Measurements from ENCODE around the gene DDX31.

The DDX31 gene

DNA sequence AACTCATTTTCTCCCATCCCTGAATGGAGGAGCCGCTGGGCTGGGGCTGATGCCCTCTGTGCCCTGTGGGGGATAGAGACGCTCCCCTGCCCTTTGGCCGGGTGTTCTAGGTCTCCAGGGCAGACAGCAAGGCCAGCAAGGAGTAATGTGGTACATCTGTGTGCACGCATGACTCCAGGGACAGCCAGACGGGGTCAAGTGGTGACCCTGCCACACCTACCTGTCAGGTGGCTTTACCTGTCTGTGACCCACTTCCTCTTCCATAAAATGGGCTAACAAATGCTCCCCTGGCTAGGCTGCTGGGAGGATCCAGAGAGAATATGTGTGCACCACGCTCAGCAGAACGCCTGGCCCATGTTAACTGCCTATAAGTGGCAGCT lies 122.7 kb downstream of the DDX31 start:
- DNase-seq (ENCODE audit: low read depth in 2 of 2), result no peak

- no peak for DNase-seq (ENCODE audit: low read depth in 2 of 2)
Observed at GRCh38 chr9:132546148-132547051, 123.4 kb downstream of the DDX31 start.

DNA sequence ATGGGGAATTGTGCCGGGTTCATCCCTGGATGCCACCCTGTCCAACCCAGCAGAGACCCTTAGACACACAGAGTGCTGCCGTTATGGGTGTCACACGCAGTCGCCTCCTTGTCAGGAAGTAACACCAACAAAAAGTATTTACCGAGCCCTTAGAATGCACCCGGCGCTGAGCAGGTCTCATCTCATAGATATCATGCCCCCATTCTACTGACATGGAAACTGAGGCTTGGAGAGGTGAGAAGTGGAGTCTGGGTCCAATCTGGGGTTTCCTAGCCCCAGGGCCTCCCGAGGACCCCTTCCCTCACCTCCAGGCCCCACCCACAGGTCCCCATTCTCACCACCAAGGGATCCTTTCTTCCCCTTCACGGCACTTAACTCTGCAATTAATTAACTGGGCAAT lies 124.2 kb downstream of the DDX31 start:
- DNase-seq (ENCODE audit: low read depth in 2 of 2), result no peak

DNA sequence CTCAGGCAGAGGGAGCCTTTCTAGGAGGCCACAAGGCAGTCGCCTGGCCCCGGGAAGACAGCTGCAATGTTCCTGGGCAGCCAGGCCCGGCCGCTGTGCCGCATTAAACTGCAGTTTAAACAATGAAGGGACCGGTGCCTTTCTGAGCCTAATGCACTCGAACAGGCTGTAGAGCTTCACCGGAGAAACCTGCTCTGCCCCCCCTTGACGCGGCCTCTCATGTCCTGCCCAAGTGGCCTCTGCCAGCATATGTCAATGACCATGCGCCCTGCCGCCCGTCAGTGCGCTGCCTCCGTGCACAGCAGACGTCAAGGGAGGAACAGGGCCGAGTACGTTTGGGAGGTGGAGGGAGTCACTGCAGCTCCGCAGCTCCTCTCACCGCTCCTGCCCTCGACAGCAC lies 125.8 kb downstream of the DDX31 start:
- DNase-seq (ENCODE audit: low read depth in 2 of 2), result no peak

- no peak for DNase-seq (ENCODE audit: low read depth in 2 of 2)
Observed at GRCh38 chr9:132543251-132543650, 126.5 kb downstream of the DDX31 start.

Data from stimulated activated CD4-positive, alpha-beta T cell treated with anti-CD3 and anti-CD28 coated beads, Interleukin-4, amount 100 ng/mL, for 48 hours (primary cell).